ENCODE data around the gene MSMB. TPM values are rescaled to one million over a fixed set of nuclear protein-coding genes. Genes with fewer than 3 reads are reported as not detected.
"Not testable (repeated sequence)": the region's sequence is repeated elsewhere in the genome, so short reads cannot be mapped to it uniquely, and the experiment has no call there.

Gene MSMB
- total and polyA plus RNA-seq, 2 donors from 2014 or later = not detected

GRCh38 chr10:46090258-46090812 is 44.3 kb upstream of the MSMB start:
- no peak overlapping the region for H3K27ac ChIP-seq (ENCODE audit: low read depth in 2 of 2, low read length in 2 of 2)
- no peaks in the 10 kb centered on the region for H3K9me3 ChIP-seq (ENCODE audit: control insufficient read depth in 2 of 3, insufficient read depth in 1 of 3, low read length in 3 of 3)
- DNase-seq (no peak), FAIRE-seq (no peak)
- no peaks in the 10 kb centered on the region for H3K4me1 ChIP-seq (ENCODE audit: control insufficient read depth in 2 of 3, insufficient read depth in 2 of 3, low read depth in 1 of 3, low read length in 3 of 3)
- H3K36me3 ChIP-seq (ENCODE audit: control insufficient read depth in 2 of 3, insufficient read depth in 3 of 3, low read length in 3 of 3) = no peaks in the 10 kb centered on the region
- no peak overlapping the region for H3K9ac ChIP-seq (ENCODE audit: low read length in 3 of 3)
- TF ChIP-seq CTCF (IDR thresholded peaks at IDR 0.05; ENCODE audit: borderline replicate concordance, extremely low read depth, insufficient read depth) = no peak
- no peak overlapping the region for H3K4me3 ChIP-seq (ENCODE audit: low read length in 3 of 3)
- intact Hi-C loops (cut with DNase I) = no loop called here
- H3K27me3 ChIP-seq (ENCODE audit: control insufficient read depth, insufficient read depth, low read length) = no peaks in the 10 kb centered on the region

DNA sequence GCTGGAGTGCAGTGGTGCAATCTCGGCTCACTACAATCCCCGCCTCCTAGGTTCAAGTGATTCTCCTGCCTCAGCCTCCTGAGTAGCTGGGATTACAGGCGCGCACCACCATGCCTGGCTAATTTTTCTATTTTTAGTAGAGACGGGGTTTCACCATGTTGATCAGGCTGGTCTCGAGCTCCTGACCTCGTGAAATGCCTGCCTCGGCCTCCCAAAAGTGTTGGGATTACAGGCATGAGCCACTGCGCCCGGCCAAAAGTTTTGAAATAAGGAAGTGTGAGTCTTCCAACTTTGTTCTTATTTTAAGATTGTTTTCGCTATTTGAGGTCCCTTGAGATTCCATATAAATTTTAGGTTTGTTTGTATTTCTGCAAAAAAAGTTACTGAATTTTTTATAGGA is 41.3 kb upstream of the MSMB start:
- DNase-seq; H3K27me3 ChIP-seq (ENCODE audit: control insufficient read depth, insufficient read depth, low read length); FAIRE-seq; intact Hi-C loops (cut with DNase I); H3K4me1 ChIP-seq (ENCODE audit: control insufficient read depth in 2 of 3, insufficient read depth in 2 of 3, low read depth in 1 of 3, low read length in 3 of 3); H3K4me3 ChIP-seq (ENCODE audit: low read length in 3 of 3); H3K9me3 ChIP-seq (ENCODE audit: control insufficient read depth in 2 of 3, insufficient read depth in 1 of 3, low read length in 3 of 3); H3K9ac ChIP-seq (ENCODE audit: low read length in 3 of 3); H3K36me3 ChIP-seq (ENCODE audit: control insufficient read depth in 2 of 3, insufficient read depth in 3 of 3, low read length in 3 of 3); H3K27ac ChIP-seq (ENCODE audit: low read depth in 2 of 2, low read length in 2 of 2): not testable (repeated sequence)

DNA sequence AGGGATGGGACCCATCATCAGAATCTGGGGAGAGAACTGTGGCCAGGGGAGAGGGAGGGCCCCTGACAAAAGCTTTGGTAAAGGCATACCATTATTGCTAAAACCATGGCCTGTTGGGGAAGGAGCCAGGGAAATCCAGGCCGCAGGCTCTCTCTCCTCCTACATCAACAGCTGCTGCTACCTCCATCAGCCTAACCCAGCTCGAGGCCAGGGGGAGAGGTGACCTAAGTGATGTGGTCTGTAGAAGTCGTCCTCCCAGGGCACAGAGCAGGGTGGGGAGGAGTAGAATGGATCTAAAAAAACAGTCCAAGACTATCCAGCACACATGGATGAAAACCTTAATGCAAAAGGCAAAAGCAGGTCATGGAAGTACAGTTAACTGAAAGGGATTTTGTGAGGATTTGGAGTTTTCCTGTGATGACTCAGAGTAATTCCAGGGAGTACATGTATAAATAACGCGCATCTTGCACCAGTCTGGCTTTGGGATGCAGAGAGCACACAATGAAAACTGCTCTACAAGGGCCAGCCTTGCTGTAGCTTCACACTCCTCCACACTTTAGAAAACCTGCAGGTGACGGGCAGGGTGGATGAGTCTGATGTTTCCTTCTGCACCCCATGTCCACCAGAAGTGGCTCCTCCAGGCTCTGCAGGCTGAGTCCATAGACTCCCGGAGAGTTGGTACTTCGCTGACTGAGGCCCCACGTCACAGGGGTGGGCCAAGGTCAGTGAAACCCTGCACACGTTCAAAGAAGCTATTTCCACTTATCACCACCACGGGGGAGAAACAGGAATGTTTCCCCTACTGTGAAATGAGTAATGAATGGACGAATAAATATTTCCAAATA is 38.5 kb upstream of the MSMB start:
- Histone ChIP-seq H3K4me1 (ENCODE audit: control insufficient read depth in 2 of 3, insufficient read depth in 2 of 3, low read depth in 1 of 3, low read length in 3 of 3) (no peaks in the 10 kb centered on the region), H3K9ac (ENCODE audit: low read length in 3 of 3) (no peak overlapping the region), H3K9me3 (ENCODE audit: control insufficient read depth in 2 of 3, insufficient read depth in 1 of 3, low read length in 3 of 3) (no peaks in the 10 kb centered on the region), H3K27me3 (ENCODE audit: control insufficient read depth, insufficient read depth, low read length) (no peaks in the 10 kb centered on the region), H3K36me3 (ENCODE audit: control insufficient read depth in 2 of 3, insufficient read depth in 3 of 3, low read length in 3 of 3) (no peaks in the 10 kb centered on the region), H3K27ac (ENCODE audit: low read depth in 2 of 2, low read length in 2 of 2) (no peak overlapping the region), H3K4me3 (ENCODE audit: low read length in 3 of 3) (no peak overlapping the region)
- TF ChIP-seq CTCF (IDR thresholded peaks at IDR 0.05; ENCODE audit: borderline replicate concordance, extremely low read depth, insufficient read depth) = no peak
- intact Hi-C loops (cut with DNase I) = no loop called here
- FAIRE-seq = no peak
- no peak for DNase-seq

- Histone ChIP-seq H3K27ac (ENCODE audit: low read depth in 2 of 2, low read length in 2 of 2) (no peak overlapping the region), H3K9me3 (ENCODE audit: control insufficient read depth in 2 of 3, insufficient read depth in 1 of 3, low read length in 3 of 3) (no peaks in the 10 kb centered on the region), H3K27me3 (ENCODE audit: control insufficient read depth, insufficient read depth, low read length) (no peaks in the 10 kb centered on the region), H3K4me1 (ENCODE audit: control insufficient read depth in 2 of 3, insufficient read depth in 2 of 3, low read depth in 1 of 3, low read length in 3 of 3) (no peaks in the 10 kb centered on the region), H3K36me3 (ENCODE audit: control insufficient read depth in 2 of 3, insufficient read depth in 3 of 3, low read length in 3 of 3) (no peaks in the 10 kb centered on the region), H3K9ac (ENCODE audit: low read length in 3 of 3) (no peak overlapping the region), H3K4me3 (ENCODE audit: low read length in 3 of 3) (no peak overlapping the region)
- intact Hi-C loops (cut with DNase I) = no loop called here
- no peak for FAIRE-seq
- no peak for TF ChIP-seq CTCF (IDR thresholded peaks at IDR 0.05; ENCODE audit: borderline replicate concordance, extremely low read depth, insufficient read depth)
- DNase-seq = no peak
Measured at GRCh38 chr10:46080886-46081285, 34.8 kb upstream of the MSMB start.

Measured in kidney (tissue), 14 donors.